ENCODE data around the gene FRMPD1.

Gene FRMPD1

DNA sequence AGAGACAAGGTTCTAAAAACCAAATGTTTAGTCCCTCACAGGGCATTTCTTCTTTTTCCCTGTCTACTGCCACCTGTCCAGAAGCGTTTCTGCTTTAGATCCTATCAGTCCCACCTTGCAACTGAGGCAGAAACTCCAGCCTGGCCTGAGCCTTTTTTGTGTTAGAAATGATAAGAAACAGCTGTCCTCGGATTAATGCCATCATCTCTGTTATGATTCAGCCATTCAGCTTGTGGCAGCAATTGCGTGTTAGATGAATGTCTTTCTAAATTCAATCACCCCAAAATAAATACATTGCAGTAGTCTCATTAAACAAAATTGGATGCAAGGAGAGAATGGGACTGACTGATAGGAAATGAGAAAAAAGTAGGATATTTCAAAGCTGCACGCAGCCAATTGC lies 28.3 kb upstream of the FRMPD1 start:
- ATAC-seq (ENCODE audit: low read depth), result no peak
- no peaks in the 10 kb centered on the region for H3K36me3 Mint-ChIP-seq
- H3K9me3 Mint-ChIP-seq, result no peaks in the 10 kb centered on the region
- DNase-seq (ENCODE audit: low spot score in 2 of 2), result no peak
- H3K4me1 Mint-ChIP-seq, result peaks cover 2% of the 10 kb centered on the region
- H3K27me3 Mint-ChIP-seq, result peaks cover 11% of the 10 kb centered on the region
- no peak overlapping the region for H3K4me3 Mint-ChIP-seq
- H3K27ac Mint-ChIP-seq, result no peak overlapping the region

DNA sequence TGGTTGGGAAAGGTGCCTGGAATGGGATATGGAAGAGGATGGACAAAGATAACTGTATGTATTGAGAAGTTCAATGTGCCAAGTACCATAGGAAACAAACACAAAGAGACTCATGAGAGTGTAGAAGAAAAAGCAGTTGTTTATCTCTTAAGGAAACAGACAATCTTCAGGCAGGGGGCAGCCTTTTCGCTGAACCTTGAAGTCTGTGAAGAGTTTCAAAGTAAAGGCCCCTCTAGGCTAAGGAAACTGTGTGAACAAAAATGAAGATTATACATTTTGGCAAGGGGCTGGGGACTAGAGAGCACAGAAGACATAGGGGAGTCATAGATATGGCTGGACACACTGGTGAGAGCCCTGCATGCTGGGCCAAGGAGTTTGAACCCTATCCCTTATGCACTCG lies 27.5 kb upstream of the FRMPD1 start:
- no peak for ATAC-seq (ENCODE audit: low read depth)
- H3K27me3 Mint-ChIP-seq, result peaks cover 11% of the 10 kb centered on the region

DNA sequence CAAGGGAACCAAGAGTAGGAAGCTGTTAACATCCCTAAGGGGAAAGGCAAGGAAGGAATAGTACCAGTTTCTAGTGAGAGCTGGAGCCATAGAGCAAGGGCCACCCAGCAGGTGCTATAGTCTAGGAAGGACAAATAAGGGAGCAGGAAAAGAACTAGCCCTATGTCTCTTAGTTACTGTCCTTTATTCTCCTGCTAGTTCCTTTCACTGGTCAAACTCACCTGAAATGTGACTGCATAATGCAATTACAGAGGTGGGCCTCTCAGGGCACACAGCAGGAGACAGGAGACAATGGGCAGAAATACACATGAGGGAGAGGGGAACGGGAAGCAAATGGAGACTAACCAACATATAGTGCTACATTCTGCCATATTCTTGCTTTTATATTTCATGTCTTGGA lies 26.7 kb upstream of the FRMPD1 start:
- Mint-ChIP-seq H3K9me3 (no peaks in the 10 kb centered on the region), H3K4me3 (no peak overlapping the region), H3K27me3 (peaks cover 8% of the 10 kb centered on the region), H3K4me1 (peaks cover 2% of the 10 kb centered on the region), H3K36me3 (no peaks in the 10 kb centered on the region), H3K27ac (no peak overlapping the region)
- DNase-seq (ENCODE audit: low spot score in 2 of 2) (no peak), ATAC-seq (ENCODE audit: low read depth) (no peak)

More for the DNA sequence above, 27.5 kb upstream of the FRMPD1 start:
- no peak for DNase-seq (ENCODE audit: low spot score in 2 of 2)
- H3K9me3 Mint-ChIP-seq, result no peaks in the 10 kb centered on the region
- H3K4me1 Mint-ChIP-seq, result peaks cover 2% of the 10 kb centered on the region
- H3K27ac Mint-ChIP-seq, result no peak overlapping the region
- no peak overlapping the region for H3K4me3 Mint-ChIP-seq
- no peaks in the 10 kb centered on the region for H3K36me3 Mint-ChIP-seq

DNA sequence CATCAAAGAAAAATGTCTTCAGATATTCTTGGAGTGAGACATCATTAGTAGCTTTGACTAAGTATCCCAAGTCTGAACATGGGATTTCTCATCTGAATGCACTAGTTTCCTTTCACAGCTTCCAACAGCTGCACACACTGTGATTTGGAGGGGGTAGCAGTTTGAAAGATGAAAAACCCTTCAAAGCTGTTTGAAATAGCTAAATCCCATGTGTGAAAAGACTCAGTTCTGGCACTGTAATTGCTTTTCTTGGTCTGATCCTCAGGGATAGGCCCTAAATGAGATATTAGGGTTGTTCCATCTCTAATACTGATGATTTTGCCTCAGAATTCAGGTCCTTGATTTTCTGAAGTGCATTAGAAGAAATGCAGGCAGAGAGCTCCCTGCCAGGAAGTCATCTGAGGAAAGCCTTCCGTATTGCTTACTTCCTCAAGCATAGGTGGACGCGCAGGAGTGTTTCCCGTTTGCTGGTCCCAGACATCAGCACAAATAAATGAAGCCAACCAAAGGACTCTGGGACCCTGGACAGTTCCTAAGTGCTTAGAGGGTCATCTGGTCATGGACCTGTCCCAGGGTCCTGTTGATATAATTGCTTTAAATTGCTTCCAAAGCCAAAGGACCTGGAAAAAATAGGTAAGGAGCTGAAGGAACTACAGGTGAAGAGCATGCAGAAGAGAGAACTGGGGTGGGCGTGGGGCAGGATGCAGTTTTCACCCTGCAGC lies 25.6 kb upstream of the FRMPD1 start:
- ATAC-seq (ENCODE audit: low read depth) (no peak), DNase-seq (ENCODE audit: low spot score in 2 of 2) (no peak)
- peaks cover 2% of the 10 kb centered on the region for H3K4me1 Mint-ChIP-seq
- no peak overlapping the region for H3K4me3 Mint-ChIP-seq
- H3K9me3 Mint-ChIP-seq, result no peaks in the 10 kb centered on the region
- H3K27me3 Mint-ChIP-seq, result peaks cover 6% of the 10 kb centered on the region
- no peaks in the 10 kb centered on the region for H3K36me3 Mint-ChIP-seq
- H3K27ac Mint-ChIP-seq, result no peak overlapping the region

DNA sequence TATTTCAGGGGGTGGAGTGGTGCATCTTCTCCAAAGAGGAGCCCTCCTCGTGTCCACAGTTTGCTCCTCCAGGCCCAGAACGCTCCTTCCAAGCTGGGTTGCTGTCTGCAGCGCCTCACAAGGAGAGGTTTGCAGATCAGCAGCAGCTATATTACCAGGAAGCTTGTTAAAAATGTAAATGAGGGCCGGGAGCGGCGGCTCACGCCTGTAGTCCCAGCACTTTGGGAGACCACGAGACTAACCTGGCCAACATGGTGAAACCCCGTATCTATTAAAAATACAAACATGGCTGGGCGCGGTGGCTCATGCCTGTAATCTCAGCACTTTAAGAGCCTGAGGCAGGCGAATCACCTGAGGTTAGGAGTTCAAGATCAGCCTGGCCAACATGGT lies 25.0 kb upstream of the FRMPD1 start:
- no peak for DNase-seq (ENCODE audit: low spot score in 2 of 2)
- Mint-ChIP-seq H3K27me3 (peaks cover 6% of the 10 kb centered on the region), H3K27ac (no peak overlapping the region), H3K9me3 (no peaks in the 10 kb centered on the region), H3K4me3 (no peak overlapping the region), H3K4me1 (peaks cover 2% of the 10 kb centered on the region), H3K36me3 (no peaks in the 10 kb centered on the region)
- no peak for ATAC-seq (ENCODE audit: low read depth)

DNA sequence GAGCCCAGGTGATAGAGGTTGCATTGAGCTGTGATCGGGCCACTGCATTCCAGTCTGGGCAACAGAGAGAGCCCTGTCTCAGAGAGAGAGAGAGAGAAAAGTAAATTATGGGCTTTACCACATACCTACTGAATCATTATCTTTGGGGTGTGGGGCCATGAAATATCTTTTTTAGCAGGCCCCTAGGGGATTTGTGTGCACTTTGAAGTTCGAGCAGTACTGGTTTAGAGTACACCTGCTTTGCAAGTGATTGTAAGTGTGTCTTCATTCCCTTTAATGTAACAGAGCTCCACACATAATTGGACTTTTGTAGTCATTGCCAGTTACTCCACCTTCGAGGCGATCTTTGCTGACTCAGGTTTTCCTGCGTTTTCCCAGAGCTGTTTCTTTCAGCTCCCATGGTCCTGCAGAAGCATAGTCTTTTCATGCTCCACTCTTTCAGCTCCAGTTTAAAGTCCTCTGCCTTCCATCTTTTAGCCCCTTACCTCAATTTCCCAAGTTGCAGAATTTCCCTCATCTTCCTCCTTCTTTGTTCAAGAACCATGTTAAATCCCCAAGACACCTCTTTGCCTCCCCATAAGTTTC lies 24.0 kb upstream of the FRMPD1 start:
- Mint-ChIP-seq H3K4me3 (no peak overlapping the region), H3K27me3 (peaks cover 5% of the 10 kb centered on the region), H3K9me3 (no peaks in the 10 kb centered on the region), H3K36me3 (no peaks in the 10 kb centered on the region), H3K27ac (no peak overlapping the region), H3K4me1 (peaks cover 2% of the 10 kb centered on the region)
- ATAC-seq (ENCODE audit: low read depth) (no peak), DNase-seq (ENCODE audit: low spot score in 2 of 2) (no peak)

DNA sequence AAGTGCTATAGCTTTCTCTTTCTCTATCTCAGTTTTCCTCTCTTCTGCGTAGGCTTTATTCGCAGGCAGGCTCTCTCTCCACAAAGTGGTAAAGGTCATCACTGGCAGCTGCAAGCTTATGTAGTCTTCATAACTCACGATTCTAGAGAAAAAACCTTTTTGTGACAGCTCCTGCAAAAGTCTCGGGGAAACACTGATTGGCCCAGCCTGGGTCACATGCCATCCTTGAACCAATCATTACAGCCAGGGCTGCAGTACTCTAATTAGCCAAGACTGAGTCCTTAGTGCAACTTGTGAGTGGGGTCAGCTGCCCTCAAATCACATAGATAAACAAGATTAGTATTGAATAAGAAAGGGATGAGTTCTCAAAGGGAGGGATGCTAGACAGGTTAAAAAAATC lies 18.3 kb upstream of the FRMPD1 start:
- Mint-ChIP-seq H3K36me3 (no peaks in the 10 kb centered on the region), H3K4me3 (no peak overlapping the region), H3K9me3 (no peaks in the 10 kb centered on the region), H3K27me3 (peaks cover 9% of the 10 kb centered on the region), H3K27ac (no peak overlapping the region), H3K4me1 (no peaks in the 10 kb centered on the region)
- DNase-seq (ENCODE audit: low spot score in 2 of 2) (no peak), ATAC-seq (ENCODE audit: low read depth) (no peak)

DNA sequence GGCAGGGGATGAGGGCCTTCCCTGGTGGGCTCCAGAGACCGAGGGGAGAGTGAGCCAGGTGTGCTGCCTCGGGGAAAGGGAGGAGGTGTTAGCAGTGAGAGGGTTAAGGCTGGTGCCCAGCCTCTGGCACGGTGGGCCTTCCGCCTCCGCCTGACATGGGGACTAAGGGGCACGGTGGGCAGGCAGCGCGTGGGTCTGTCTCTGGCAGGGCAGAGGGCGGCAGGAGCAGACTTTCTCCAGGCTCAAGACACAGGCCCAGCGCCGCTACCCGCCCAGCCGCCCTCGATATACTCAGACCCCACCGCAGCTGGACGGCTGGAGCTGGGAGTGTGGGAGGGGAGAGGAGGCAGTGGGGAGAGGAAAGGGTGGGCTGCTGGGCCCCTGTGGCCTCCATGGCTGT lies 14.9 kb upstream of the FRMPD1 start:
- Mint-ChIP-seq H3K4me1 (no peaks in the 10 kb centered on the region), H3K9me3 (no peaks in the 10 kb centered on the region), H3K27ac (no peak overlapping the region), H3K4me3 (no peak overlapping the region), H3K36me3 (no peaks in the 10 kb centered on the region), H3K27me3 (peaks cover 10% of the 10 kb centered on the region)
- ATAC-seq (ENCODE audit: low read depth), result no peak
- DNase-seq (ENCODE audit: low spot score in 2 of 2), result no peak

DNA sequence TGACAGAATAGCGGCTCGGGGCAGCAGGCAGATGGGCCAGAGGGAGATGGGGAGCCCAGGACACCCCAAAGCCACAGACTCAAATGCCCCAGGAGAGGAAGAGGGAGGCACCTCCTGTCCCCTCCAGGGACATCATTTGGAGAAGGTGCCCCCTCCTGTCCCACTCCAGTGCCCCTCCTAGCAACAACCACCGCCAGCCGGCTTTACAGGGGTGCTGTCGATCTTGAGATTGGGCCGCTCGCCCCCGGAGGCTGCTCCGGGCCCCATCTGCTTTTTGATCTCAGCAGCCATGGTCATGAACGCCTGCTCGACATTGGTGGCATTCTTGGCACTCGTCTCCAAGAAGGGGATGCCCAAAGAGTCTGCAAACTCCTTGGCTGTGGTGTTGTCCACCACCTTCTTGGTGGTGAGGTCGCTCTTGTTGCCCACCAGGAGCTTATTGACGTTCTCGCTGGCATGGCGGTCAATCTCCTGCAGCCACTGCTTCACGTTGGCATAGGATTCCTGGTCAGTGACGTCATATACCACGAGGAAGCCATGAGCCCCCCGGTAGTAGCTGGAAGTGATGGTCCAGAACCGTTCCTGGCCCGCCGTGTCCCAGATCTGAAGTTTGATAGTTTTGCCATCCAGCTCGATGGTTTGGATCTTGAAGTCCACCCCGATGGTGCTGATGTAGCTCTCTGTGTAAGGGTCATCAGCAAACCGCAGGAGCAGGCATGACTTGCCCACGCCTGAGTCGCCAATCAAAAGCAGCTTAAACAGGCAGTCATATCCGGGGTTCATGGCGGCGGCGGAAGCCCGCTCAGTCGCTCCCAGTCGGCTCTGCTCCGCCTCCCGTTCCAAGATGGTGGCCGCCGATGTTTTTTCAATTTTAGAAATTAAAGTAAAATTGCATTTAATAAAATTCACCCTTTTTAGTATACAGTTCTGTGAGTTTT lies 14.0 kb upstream of the FRMPD1 start:
- no peaks in the 10 kb centered on the region for H3K36me3 Mint-ChIP-seq
- no peak overlapping the region for H3K27ac Mint-ChIP-seq
- H3K27me3 Mint-ChIP-seq, result peaks cover 8% of the 10 kb centered on the region
- H3K9me3 Mint-ChIP-seq, result no peaks in the 10 kb centered on the region
- no peak overlapping the region for H3K4me3 Mint-ChIP-seq
- DNase-seq (ENCODE audit: low spot score in 2 of 2) (no peak), ATAC-seq (ENCODE audit: low read depth) (no peak)
- H3K4me1 Mint-ChIP-seq, result no peaks in the 10 kb centered on the region

DNA sequence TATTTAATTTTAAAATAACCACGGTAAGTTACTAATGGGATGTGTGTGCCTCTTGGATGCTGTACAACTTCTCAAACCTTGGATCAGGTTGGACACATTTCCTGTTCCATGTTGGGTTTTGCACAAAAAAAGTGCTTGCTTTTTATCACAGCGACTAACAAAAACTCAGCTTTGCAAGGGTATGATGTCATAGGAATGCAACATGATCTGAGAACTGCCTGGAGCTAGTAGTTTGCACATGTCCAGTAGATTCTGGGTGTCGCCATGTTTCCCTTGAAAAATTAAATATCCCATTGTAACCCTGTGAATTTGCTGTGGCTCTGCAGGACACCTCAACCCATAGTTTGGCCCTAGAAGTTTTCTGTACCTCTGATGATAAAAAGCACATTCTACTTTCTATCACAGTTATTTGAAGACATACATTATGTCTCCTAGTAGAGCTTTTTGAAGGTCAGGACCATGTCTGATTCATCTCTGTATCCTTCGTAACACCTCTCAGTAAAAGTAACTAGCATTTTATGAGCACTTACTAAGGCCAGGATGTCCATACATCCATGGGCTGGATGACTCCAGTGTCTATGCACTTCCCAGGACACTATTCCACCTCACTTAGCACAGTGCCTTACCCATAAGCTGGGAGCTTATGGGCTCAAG lies 11.5 kb upstream of the FRMPD1 start:
- H3K27ac Mint-ChIP-seq, result no peak overlapping the region
- no peaks in the 10 kb centered on the region for H3K9me3 Mint-ChIP-seq
- no peaks in the 10 kb centered on the region for H3K36me3 Mint-ChIP-seq
- H3K4me3 Mint-ChIP-seq, result no peak overlapping the region
- DNase-seq (ENCODE audit: low spot score in 2 of 2) (no peak), ATAC-seq (ENCODE audit: low read depth) (no peak)
- no peaks in the 10 kb centered on the region for H3K4me1 Mint-ChIP-seq
- peaks cover 10% of the 10 kb centered on the region for H3K27me3 Mint-ChIP-seq

DNA sequence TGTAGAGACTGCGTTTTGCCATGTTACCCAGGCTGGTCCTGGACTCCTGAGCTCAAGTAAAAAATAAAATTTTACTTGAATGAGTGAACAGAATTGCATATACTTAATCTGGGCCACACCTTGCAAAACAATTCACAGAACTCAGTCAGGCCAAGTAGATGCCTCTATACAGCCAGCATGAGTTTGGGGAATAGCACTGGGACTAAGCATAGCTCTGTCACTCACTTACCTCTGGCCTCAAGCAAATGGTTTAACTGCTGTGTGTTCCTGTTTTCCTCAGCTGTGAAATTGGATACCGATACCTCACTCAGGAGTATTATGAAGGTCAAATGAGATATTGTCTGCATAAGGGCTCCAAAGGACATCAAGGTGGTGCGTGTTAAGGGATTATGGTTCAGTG lies 10.9 kb upstream of the FRMPD1 start:
- DNase-seq (ENCODE audit: low spot score in 2 of 2), result no peak
- H3K4me1 Mint-ChIP-seq, result no peaks in the 10 kb centered on the region
- no peak overlapping the region for H3K27ac Mint-ChIP-seq
- no peaks in the 10 kb centered on the region for H3K36me3 Mint-ChIP-seq
- ATAC-seq (ENCODE audit: low read depth), result no peak
- H3K4me3 Mint-ChIP-seq, result no peak overlapping the region
- peaks cover 12% of the 10 kb centered on the region for H3K27me3 Mint-ChIP-seq
- H3K9me3 Mint-ChIP-seq, result no peaks in the 10 kb centered on the region

DNA sequence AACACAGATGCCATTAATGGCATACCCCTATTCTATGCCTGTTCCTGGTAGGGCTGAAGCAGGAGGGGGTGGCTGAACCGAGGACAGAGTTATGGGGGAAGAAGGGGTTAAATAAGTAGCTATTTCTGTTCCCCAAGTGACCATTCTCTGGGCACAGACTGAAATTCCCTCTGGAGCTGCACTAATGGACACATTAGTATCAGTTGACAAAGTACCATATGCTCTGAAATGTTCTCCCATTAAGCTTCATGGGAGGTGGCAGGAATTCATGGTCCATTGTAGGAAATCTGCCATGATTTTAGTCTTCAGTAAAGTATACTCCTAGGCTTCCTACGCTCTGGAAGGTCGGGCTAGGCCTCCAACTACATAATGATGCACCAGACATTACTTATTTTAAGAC lies 10.5 kb upstream of the FRMPD1 start:
- H3K36me3 Mint-ChIP-seq, result no peaks in the 10 kb centered on the region
- no peaks in the 10 kb centered on the region for H3K9me3 Mint-ChIP-seq
- peaks cover 12% of the 10 kb centered on the region for H3K27me3 Mint-ChIP-seq
- H3K4me1 Mint-ChIP-seq, result no peaks in the 10 kb centered on the region
- no peak for DNase-seq (ENCODE audit: low spot score in 2 of 2)
- ATAC-seq (ENCODE audit: low read depth), result no peak
- no peak overlapping the region for H3K27ac Mint-ChIP-seq
- no peak overlapping the region for H3K4me3 Mint-ChIP-seq

DNA sequence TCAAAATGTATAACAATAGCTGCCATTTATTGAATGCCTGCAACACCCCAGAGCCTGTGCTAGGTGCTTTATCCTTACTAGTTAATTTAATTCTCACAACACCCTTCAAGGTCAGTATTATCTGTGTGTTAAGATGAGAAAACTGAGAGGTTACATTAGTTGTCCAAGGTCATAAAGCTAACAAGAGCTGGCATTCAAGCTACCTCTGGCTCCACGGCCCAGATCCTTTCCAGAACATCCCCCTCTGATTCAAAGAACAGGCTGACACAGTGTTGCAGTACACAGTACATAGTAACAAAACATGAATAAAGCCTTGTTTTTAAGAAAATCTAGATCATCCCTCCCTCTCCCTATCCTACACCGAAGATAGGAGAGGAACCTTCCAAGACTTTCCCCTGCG lies 9.4 kb upstream of the FRMPD1 start:
- Mint-ChIP-seq H3K27ac (no peak overlapping the region), H3K4me1 (no peaks in the 10 kb centered on the region), H3K27me3 (peaks cover 8% of the 10 kb centered on the region), H3K36me3 (no peaks in the 10 kb centered on the region), H3K9me3 (no peaks in the 10 kb centered on the region), H3K4me3 (no peak overlapping the region)
- DNase-seq (ENCODE audit: low spot score in 2 of 2), result no peak
- ATAC-seq (ENCODE audit: low read depth), result no peak

DNA sequence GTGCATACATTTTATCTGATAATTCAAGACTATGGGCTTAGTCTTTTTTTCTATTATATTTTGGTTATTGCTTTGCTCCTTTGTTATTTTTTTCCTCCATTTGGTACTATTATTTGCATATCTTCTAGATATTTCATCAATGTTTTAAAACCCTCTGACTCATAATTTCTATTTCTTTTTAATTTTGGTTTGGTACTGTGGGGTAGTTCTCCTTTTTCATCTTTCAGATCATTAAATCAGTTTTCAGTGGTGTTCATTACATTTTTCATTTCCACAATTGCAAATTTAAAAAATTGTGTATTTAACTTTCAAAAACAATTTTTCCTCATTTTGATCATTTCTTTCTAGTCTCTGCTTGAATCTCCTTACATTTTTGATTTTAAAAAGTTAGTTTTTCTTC lies 7.5 kb upstream of the FRMPD1 start:
- H3K4me3 Mint-ChIP-seq, result no peak overlapping the region
- no peaks in the 10 kb centered on the region for H3K36me3 Mint-ChIP-seq
- DNase-seq (ENCODE audit: low spot score in 2 of 2), result no peak
- H3K9me3 Mint-ChIP-seq, result no peaks in the 10 kb centered on the region
- H3K27me3 Mint-ChIP-seq, result peaks cover 11% of the 10 kb centered on the region
- ATAC-seq (ENCODE audit: low read depth), result no peak
- no peaks in the 10 kb centered on the region for H3K4me1 Mint-ChIP-seq
- H3K27ac Mint-ChIP-seq, result no peak overlapping the region

Measured in memory B cell (primary cell).